ENCODE data around the gene KRT17.

GRCh38 chr17:41580244-41580575 lies 44.2 kb downstream of the KRT17 start:
- TF ChIP-seq POLR2AphosphoS5 (IDR thresholded peaks at IDR 0.05; ENCODE audit: control insufficient read depth, insufficient read depth, low read depth, low read length): no peak
- no peak for TF ChIP-seq ZNF512 (tag; IDR thresholded peaks at IDR 0.05)
- no peak for TF ChIP-seq SRF (CRISPR knock-in tag; IDR thresholded peaks at IDR 0.05)
- TF ChIP-seq AFF4 (CRISPR knock-in tag; IDR thresholded peaks at IDR 0.05): no peak
- no peak for TF ChIP-seq ZNF324 (CRISPR knock-in tag; IDR thresholded peaks at IDR 0.05)
- no peak for TF ChIP-seq HMG20A (CRISPR knock-in tag; conservative IDR thresholded peaks at IDR 0.05)
- TF ChIP-seq ARID3A (IDR thresholded peaks at IDR 0.05; ENCODE audit: borderline replicate concordance, low read depth, low read length): no peak
- no peak for TF ChIP-seq RERE (CRISPR knock-in tag; IDR thresholded peaks at IDR 0.05; ENCODE audit: borderline replicate concordance)
- TF ChIP-seq CREB5 (CRISPR knock-in tag; IDR thresholded peaks at IDR 0.05): no peak
- no peak for TF ChIP-seq BRCA1 (IDR thresholded peaks at IDR 0.05)
- no peak for TF ChIP-seq BRCA1 (CRISPR knock-in tag; IDR thresholded peaks at IDR 0.05)
- TF ChIP-seq NR2F6 (CRISPR knock-in tag; IDR thresholded peaks at IDR 0.05): no peak
- TF ChIP-seq NR3C1 (CRISPR knock-in tag; IDR thresholded peaks at IDR 0.05): no peak
- TF ChIP-seq TAF1 (IDR thresholded peaks at IDR 0.05; ENCODE audit: control insufficient read depth, extremely low read depth, insufficient read depth, low read length, severe bottlenecking): no peak
- TF ChIP-seq MCM3 (IDR thresholded peaks at IDR 0.05): no peak
